Measurements from ENCODE around the gene PANX1. TPM values are rescaled to one million over a fixed set of nuclear protein-coding genes. Genes with fewer than 3 reads are reported as not detected.

Gene PANX1
- polyA plus RNA-seq, 1 experiment: 52.9 TPM

DNA sequence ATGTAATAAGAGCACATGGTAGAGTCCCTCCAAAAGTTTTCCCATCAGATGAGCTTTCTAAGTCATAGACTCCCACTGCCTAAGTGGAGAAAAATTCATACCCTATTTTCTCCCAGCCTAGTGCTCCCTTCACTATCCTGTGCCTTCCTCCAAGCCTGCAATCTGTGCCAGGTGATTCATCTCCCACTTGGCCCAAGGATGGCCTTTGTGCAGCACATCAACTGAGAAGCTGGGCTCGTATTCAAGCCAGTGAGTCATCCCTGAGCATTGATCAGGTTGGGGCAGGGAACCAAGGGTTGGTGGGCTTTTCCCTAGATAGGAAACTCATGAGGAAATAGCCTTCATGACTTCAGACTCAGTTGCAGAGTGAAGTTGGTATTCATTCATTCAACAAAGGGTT is 64.6 kb downstream of the PANX1 start:
- Histone ChIP-seq H3K4me3 (ENCODE audit: low read depth, low read length) (no peak overlapping the region), H3K27me3 (ENCODE audit: control insufficient read depth, insufficient read depth, low read length) (no peaks in the 10 kb centered on the region), H3K27ac (ENCODE audit: low read depth, low read length) (no peak overlapping the region), H3K9me3 (ENCODE audit: control insufficient read depth, insufficient read depth, low read length) (no peaks in the 10 kb centered on the region; the same call in 1 of the 2 replicates)
- TF ChIP-seq, protein P1, sequence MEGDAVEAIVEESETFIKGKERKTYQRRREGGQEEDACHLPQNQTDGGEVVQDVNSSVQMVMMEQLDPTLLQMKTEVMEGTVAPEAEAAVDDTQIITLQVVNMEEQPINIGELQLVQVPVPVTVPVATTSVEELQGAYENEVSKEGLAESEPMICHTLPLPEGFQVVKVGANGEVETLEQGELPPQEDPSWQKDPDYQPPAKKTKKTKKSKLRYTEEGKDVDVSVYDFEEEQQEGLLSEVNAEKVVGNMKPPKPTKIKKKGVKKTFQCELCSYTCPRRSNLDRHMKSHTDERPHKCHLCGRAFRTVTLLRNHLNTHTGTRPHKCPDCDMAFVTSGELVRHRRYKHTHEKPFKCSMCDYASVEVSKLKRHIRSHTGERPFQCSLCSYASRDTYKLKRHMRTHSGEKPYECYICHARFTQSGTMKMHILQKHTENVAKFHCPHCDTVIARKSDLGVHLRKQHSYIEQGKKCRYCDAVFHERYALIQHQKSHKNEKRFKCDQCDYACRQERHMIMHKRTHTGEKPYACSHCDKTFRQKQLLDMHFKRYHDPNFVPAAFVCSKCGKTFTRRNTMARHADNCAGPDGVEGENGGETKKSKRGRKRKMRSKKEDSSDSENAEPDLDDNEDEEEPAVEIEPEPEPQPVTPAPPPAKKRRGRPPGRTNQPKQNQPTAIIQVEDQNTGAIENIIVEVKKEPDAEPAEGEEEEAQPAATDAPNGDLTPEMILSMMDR (IDR thresholded peaks at IDR 0.05; ENCODE audit: low read depth, low read length): no peak
- ChIA-PET POLR2A (no interaction called here), CTCF (interaction anchor here (1.1 to 3.2 kb wide), 3 partner anchors 9 to 312 kb away, joined by 3 to 15 read pairs (median 3); no protein-coding TSS in a partner anchor)
- no peak for DNase-seq (ENCODE audit: low read depth, low spot score)

DNA sequence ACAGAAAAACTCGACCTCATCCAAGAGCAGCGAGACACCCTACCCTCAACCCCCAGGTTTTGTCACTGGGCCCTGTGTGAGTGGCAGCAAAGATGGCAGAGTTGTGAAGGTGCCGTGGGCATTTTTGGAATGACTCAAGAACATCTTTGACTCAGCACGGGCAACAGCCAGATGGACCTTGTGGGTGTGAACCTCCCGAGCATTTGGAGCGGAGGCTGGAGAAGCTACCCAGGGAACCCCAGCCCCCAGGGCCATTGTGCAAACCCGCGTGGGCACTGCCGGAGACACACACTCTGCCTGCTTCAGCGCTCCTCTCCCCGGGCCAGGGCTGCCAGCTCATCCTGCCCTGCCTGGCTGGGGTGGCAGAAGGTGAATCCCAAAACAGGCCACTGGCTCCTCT is 66.1 kb downstream of the PANX1 start:
- POLR2A ChIA-PET: no interaction called here
- no peaks in the 10 kb centered on the region; the same call in 1 of the 2 replicates for H3K9me3 ChIP-seq (ENCODE audit: control insufficient read depth, insufficient read depth, low read length)
- TF ChIP-seq, protein P1 (IDR thresholded peaks at IDR 0.05; ENCODE audit: low read depth, low read length): no peak
- H3K27ac ChIP-seq (ENCODE audit: low read depth, low read length): no peak overlapping the region
- no peak for DNase-seq (ENCODE audit: low read depth, low spot score)
- CTCF ChIA-PET: interaction anchor here (0.9 to 3.2 kb wide), 3 partner anchors 11 to 299 kb away, joined by 3 to 15 read pairs (median 4); no protein-coding TSS in a partner anchor
- no peaks in the 10 kb centered on the region for H3K27me3 ChIP-seq (ENCODE audit: control insufficient read depth, insufficient read depth, low read length)
- H3K4me3 ChIP-seq (ENCODE audit: low read depth, low read length): no peak overlapping the region

DNA sequence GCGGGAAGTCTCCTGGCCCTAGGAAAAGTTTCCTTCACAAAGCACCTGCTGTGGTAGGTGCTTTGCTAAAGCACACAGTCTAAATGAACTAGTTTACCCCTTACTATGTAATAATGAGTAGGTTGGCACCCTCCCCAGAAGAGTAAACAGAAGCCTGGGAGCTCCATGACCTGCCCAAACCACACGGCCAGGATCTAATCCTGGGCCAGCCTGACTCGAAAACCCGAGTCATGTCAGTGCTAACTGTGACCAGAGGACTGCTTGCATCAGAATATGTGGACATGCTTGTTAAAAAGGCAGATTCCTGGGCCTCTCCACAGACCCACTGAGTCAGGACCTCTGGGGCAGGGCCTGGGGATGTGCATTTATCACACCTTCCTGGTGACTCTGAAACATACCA is 67.7 kb downstream of the PANX1 start:
- no peak for DNase-seq (ENCODE audit: low read depth, low spot score)
- Histone ChIP-seq H3K4me3 (ENCODE audit: low read depth, low read length) (no peak overlapping the region), H3K9me3 (ENCODE audit: control insufficient read depth, insufficient read depth, low read length) (no peaks in the 10 kb centered on the region; the same call in 1 of the 2 replicates), H3K27ac (ENCODE audit: low read depth, low read length) (no peak overlapping the region), H3K27me3 (ENCODE audit: control insufficient read depth, insufficient read depth, low read length) (no peaks in the 10 kb centered on the region)
- ChIA-PET CTCF (interaction anchor here (3.6 kb wide), 1 partner anchor 12 kb away, joined by 18 read pairs; no protein-coding TSS in a partner anchor), POLR2A (no interaction called here)
- TF ChIP-seq, protein P1 (IDR thresholded peaks at IDR 0.05; ENCODE audit: low read depth, low read length): no peak

DNA sequence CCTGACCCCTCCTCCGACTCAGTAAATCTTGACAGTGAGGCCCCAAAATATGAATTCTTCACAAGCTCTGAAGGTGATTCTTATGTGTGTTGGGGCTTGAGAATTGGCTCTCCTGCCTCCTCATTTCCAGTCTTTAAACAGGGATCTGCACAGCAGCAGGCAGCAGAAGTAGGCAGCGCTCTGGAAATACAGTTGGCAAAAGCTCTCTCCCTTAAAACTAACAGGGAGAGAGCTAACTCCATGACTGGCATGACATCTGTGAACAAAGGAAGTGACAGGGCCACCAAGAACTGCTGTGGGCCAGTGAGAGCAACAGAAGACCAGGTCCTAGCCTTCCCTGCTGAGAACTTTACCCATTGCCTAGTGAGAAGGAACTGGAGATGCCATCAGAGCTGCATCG is 70.1 kb downstream of the PANX1 start:
- H3K27me3 ChIP-seq (ENCODE audit: control insufficient read depth, insufficient read depth, low read length): no peaks in the 10 kb centered on the region
- ChIA-PET POLR2A (interaction anchor here (3.1 kb wide), 1 partner anchor 14 kb away, joined by 30 read pairs; no protein-coding TSS in a partner anchor), CTCF (interaction anchor here (2.0 to 3.6 kb wide), 3 partner anchors 14 to 277 kb away, joined by 6 to 18 read pairs (median 10); no protein-coding TSS in a partner anchor)
- no peak overlapping the region for H3K27ac ChIP-seq (ENCODE audit: low read depth, low read length)
- H3K4me3 ChIP-seq (ENCODE audit: low read depth, low read length): no peak overlapping the region
- TF ChIP-seq, protein P1 (IDR thresholded peaks at IDR 0.05; ENCODE audit: low read depth, low read length): no peak
- no peak for DNase-seq (ENCODE audit: low read depth, low spot score)
- H3K9me3 ChIP-seq (ENCODE audit: control insufficient read depth, insufficient read depth, low read length): no peaks in the 10 kb centered on the region; the same call in 1 of the 2 replicates

All from AG04450 (cell line).